GM19324 (cell line): ENCODE measurements around the gene DEAF1.
A peak's percentile ranks its signal among the peaks of the same experiment; 100 is the strongest.
"Not testable (repeated sequence)": the region's sequence is repeated elsewhere in the genome, so short reads cannot be mapped to it uniquely, and the experiment has no call there.

Experiments used
- ATAC-seq: cut with Tn5 transposase; IDR thresholded peaks from one replicate; pipeline ENCODE4 v1.9.1; 2021; ENCODE audit warnings: mild to moderate bottlenecking, moderate library complexity; ENCODE audit not compliant: unreplicated experiment, low FRiP score

The DEAF1 gene

DNA sequence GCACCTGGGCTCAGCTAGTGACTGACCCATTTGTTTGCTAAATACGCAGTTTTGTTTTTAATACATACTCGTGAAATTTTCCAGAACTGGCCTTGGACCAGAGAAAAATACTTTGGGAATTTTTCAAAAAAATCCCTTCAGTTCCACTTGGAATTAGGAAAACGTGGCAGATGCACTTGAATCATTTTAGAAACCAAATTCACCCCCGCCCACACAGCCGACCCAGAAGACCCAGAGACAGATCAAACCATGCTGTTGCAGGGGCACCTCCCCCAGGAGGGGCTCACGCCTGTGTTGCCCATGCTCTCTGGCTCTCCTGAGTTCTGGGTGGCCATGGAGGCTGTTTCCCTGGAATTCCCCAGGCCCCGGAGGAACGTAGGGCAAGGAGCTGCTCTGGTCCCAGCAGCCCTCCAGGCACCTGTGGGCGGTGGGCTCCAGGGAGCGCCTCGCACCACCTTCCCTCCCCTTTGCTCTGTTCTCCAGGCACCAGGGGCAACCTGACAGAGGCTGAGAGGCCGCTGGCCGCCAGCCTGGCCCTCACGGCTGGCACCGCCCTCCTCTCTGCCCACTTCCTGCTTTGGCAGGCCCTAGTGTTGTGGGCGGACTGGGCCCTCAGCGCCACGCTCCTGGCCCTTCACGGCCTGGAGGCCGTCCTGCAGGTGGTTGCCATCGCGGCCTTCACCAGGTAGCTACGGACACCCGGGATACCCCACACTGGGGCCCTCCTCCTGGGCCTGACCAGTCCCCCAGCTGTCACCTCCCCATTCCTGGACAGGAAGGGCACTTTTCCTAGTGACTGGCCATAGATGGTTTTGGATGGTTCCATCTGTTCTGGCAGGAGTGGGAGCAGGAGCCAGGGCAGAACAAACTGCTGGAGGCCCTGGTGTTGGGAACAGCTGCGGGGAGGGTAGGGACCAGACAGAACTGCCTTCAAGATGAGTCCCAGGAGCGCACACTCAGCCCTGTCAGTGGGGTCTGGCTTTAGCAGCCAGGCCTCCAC, 7.7 kb upstream of the DEAF1 start:
- no peak for ATAC-seq

DNA sequence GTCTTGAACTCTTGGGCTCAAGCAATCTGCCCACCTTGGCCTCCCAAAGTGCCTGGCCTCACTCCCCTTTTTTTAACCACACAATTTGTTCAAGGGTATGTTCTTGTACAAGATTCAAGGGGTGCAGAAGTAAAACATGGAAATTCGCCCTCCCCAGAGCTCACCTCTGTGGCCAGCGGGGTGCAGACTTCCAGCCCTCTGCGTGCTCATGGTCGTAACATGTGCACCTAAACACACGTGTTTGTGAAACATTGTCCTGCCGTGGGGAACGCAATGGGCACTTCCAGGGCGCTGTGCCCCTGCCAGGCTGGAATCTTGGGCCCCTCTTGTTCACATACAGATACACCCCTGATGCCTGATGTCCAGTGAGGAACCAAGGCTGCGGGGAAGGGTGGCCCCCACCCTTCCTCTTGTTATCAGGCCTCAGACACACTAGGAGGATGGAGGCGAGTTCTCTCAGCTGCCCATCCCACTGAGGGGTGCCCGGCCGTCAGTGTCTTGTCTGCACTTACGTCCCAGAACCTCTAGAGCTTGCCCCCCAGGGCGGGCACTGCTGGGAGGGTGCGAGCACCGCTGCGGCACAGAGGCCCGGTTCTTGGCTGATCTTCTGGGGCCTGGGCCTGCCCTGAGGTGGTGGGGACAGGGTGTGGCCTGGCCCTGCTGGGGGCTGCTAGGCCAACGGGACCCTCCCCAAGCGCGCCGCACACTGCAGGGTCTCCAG, 6.9 kb upstream of the DEAF1 start:
- ATAC-seq, result no peak

DNA sequence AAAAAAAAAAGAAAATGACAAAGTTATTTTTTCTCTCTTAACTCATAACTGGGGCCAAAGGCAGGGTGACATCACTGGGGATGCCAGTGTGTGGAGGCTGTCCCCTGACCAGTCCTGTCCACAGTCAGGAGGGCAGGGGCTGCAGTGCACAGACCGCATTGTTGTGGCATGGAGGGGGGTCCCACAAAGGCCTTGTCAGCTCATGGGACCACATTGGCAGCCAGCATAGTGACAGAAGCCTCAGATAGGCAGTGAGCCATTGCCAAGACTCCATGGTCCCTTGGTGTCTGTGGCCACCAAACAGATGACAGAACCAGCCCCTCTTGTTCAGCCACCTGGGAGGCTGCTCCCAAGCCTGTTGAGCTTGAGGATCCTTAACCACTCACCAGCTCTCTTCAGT, 4.7 kb upstream of the DEAF1 start:
- ATAC-seq, result no peak

DNA sequence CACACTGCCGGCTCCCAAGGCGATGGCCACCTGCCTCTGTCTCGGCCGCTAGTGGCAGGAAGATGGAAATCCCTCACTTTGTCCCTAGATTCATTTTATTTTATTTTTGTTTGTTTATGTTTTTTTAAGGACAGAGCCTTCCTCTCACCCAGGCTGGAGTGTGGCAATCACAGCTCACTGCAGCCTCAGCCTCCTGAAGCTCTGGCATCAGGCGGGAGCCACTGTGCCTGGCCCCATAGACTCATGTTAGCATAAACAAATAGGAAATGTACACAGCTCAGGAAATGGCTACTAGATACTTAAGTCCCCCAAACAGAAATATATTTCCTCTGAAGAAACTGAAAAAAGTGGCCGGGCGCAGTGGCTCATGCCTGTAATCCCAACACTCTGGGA, 4.1 kb upstream of the DEAF1 start:
- no peak for ATAC-seq

DNA sequence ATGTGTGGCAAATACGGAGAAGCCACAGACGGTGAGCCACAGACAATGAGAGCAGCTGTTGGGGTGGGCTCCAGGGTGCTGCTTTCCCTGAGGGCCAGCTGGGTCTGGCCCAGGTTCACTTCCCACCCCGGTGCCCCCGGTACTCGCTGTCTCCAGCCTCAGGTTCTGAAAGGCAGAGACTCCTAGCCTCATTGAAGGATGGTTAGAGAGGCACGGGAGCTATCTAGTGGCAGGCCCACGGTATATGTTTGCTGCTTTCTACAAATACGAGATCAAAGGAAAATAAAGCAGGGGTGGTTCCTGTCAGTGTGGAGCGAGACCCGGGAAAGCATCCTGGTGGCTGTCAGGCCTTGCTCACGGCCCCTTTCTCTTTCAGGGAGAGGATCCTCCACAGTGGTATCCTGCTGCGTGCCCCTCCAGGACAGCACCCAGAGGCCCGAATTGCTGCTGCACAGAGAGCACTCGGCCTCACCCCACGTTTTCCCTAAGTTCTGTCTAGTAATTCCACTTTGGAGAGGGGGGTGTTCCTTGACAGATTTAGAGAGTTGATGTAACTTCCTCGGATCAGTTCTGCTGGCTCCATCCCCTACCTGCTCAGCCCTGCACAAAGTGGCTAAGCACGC, 3.6 kb upstream of the DEAF1 start:
- no peak for ATAC-seq

DNA sequence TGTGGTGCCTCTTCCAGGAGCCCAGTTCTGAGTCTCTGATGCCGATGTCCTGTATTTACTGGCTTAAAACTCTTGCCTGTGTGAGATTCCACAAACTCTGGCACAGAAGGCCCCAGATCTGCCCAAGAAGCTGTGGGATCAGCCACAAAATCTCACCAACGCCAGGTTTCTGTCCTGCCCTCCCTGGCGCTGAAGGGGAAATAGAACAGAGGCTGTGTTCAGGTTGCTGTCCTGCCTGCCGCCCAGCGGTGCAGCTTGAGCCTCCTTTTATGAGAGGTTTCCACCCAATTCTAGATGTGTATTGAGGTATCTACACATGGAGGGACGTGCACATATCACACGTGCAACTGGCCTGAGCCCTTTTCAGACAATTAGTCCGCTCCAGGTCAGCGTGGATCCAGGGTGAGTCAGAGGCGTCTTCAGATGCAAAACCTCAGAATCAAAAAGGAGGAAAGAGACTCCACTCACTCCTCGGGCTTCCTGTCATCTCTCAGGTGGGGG, 2.8 kb upstream of the DEAF1 start:
- ATAC-seq, result no peak

DNA sequence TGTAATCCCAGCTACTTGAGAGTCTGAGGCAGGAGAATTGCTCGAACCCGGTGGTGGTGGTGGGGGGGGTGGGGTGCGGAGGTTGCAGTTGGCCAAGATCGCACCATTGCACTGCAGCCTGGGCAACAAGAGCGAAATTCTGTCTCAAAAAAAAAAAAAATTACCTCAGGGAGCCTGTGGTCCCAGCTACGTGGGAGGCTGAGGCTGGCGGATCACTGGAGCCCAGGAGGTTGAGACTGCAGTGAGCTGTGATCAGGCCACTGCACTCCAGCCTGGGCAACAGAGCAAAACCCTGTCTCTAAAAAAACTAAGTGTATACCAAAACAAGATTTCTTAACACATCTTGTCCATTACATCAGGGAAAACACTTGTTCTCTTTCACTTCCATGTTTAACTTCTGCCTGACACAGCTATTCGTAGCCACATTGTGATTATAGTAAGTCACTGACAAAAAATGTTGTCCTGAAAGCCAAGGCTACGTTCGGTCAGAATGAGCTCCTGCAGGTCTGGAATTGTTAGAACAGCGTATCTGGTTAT, 2.0 kb upstream of the DEAF1 start:
- no peak for ATAC-seq

DNA sequence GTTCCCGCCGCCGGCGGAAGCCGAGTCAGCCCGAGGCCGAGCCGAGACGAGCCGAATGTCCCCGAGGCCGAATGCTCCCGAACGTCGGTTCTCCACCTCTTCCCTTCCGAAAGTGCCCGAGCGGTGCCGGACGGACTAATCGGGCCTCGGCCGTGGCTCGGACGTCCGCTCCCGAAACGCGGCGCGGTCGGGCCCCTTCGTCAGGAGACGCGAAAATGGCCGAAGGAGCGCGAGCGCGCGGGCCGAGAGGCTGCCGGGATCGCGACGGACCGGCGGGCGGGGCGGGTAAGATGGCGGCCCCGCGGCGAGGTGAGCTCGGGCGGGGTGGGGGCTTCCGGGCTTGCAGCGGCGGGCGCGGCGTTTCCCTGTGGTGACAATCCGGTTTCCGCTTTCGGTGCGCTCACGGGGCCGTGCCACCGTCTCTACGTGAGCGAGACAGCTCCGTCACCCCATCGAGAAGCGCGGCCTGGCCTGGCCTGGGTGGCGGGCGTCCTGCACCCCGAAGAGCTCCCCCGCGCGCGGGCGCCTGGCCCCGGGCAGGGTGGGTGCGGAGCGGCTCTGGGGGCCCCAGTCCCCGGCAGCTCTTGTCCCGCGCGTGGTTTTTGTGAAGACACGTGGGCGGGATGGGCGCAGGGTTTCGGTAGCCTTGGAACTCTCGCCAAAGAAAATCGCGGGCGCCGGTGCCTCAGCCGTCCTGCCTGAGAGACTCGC, 671 bp upstream of the DEAF1 start, which contains the start of gene TMEM80:
Gene TMEM80 (plus strand): TSS at position 279 of the 711 bp plus-strand sequence. CDS start 12 bp downstream, at position 291.
- peak; percentile 76 for ATAC-seq

DNA sequence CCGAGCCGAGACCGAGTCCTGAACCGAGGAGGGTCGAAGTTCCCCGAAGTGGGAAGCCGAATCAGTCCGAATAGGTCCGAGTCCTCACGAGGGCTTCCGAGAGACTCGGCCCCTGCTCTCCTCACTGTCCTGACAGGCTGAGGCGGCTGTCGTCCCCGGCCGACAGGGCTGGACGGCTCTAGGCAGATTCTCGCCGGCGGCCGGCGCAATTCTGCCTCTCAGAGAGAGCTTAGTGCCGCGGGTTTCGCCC, 191 bp upstream of the DEAF1 start:
- no peak for ATAC-seq

DNA sequence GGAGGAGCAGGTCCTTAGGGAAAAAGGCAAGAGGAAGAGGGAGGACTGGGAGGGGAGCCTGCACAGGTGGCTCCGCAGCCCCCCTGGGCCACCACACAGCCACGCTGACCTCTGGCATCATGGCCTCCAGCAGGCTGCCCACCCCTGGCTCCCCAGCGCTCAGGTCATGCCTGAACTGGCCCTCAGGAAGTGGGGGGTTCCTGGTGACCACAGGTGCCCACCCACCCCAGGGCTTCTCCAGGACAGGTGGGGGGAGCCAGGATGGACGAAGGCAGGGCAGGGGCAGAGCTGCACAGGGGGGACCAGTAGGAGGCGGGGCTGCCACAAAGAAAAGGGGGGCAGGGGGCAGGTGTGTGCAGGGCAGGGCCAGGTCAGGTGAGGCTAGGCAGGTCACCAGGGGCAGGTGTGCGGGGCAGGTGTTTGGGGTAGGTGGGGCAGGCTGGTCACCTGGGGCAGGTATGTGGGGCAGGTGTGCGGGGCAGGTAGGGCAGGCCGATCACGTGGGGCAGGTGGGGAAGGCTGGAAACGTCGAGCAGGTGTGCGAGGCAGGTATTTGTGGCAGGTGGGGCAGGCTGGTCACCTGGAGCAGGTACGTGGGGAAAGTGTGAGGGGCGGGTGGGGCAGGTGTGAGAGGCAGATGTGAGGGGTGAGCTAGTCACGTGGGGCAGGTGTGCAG, 997 bp downstream of the DEAF1 start:
- ATAC-seq, result no peak

DNA sequence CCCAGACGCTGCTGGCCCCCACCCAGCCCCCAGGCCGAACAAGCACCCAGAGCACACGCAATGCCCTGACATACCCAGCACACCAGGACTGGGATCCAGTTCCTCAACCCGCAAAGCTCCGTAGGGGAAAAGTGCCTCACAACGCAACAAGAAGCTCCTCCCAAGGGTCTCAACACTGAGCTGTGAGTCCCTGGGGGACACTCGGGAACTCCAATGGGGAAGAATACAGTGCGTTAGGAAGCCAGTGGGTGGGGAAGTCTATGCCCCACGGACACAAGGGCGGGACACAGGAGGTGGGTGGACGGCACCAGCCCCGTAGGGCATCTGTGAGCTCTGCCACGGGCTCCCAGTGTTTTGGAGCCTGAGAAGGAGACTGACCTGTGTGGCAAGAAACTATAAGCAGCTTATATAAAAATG, 1.6 kb downstream of the DEAF1 start:
- no peak for ATAC-seq

DNA sequence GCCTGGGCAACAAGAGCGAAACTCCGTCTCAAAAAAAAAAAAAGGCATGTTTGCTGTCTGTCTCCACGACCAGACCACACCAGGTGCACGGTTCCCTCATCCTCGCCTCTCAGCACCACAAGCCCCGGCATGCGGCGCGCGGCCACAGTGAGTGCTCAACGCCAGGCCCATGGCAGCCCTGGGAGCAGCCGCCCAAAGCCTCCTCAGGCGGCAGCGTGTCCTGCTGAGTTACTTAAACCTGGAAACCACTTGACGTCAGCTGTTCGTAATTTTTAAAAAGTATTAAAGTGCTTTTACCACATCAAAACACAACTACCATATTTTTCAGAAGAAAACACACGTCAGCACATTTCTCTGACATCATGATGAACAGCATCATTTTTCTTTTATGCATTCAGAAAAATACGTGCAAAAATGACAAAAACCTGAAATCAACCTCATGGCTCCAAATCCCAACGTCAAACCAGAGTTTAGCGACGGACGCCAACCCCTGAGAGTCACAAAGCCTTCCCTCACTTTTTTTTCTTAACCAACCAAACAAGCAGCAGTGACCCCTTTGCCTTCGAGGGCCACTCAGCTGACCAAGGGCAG, 2.1 kb downstream of the DEAF1 start:
- no peak for ATAC-seq

DNA sequence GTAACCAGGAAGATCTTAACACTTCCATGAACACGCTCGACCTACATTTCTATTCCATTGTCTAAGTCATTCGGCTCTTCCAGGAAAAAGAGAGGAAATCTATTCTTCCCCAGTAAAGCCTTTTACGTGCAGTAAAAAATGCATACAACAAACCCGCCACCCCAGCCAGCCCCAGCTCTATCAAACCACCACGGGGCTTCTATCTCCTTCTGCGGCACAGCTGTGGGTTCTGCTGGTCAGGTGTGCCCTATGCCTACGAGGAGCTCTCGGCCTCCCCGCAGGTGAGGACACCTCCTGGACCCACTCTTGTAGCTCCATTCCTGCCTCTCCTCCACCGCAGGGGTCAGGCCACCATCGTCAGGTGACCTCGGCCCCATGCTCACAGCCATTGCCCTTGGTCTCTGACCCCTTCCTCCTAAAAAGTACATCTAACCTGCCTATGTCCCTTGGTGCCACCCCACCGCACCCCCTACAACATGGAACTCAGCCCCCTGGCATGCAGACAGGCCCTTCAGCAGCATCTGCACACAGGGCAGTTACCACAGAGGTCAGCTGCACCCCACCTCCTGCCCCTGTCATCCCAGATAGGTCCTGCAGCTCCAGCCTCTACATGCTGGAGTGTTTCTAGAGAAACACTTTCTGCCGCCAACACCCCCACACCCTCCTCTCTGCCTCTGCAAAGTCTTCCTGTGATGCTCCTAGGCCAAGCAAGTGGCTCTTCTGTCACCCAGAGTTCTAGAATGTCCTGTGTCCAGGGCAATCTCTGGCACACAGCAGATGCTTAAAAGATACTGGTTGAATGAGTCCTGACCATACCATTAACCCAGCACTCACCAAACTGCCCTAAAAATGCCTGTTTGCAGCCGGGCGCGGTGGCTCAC, 3.1 kb downstream of the DEAF1 start:
- ATAC-seq, result no peak

DNA sequence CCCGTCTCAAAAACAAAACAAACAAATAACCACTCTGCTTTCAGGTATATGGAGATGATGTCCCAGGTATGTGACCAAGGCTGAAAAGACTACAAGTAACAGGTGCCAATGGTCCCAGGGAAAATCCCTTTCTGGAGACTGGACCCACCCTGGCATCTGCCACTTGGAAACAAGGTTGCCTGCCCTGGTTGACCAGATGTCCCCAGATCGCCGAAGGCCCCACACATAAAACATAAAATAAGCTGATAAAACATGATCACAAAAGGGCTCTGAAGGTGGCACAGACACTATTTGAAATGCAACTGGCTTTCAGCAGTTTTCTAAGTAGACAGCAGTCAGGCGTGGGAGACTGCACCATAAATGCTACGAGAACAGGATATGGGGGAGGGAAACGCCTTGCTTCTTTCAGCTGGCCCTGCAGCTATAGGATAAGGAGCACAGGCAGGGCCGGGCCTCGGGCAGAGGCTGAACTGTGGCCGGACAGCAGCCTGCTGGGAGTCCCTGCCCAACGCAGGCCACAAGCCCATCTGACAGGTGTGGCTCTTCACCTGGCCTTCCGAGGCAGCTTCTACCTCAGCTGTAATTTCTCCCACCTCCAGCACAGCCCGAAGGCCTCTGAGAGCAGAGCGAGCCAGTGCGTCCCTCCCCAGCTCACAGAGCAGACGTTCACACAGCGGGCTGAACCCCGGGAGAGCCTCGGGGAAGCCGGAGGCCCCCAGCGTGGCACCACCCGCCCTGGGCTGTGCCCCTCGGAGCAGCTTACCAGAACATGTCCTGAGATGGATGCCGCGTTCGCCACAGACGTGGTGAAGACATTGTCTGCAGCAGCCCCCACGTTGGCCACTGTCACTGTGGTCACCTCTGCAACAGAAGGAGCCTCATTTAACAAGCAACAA, 4.0 kb downstream of the DEAF1 start:
- ATAC-seq, result no peak

DNA sequence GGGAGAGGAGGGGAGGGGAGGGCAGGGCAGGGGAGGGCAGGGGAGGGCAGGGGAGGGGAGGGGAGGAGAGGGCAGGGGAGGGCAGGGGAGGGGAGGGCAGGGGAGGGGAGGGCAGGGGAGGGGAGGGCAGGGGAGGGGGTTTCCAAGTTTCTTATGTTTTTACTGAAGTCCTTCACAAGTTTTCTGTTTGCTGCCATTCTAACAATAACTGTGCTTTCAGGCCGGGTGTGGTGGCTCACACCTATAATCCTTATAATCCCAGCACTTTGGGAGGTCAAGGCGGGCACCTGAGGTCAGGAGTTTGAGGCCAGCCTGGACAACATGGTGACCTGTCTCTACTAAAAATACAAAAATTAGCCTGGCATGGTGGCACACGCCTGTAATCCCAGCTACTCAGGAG, 4.8 kb downstream of the DEAF1 start:
- ATAC-seq, result not testable (repeated sequence)

DNA sequence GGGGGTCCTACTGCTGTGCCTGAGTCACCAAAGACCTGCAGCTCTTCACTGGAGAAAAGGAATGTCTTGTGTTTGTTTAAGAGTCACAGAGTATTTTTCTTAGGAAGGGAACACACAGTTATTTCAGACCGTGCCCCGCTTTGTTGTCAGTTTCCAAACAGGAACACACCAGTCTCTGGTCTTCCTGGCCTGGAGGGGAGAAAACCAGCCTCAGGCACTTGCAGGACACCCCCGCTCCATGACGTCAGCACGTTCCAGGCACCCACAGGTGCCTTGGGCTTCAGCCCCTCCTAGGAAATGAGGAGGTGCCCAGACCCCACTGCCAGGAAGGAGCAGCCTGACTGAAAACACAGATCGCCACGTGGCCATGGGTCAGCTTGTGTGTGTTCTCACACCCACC, 5.4 kb downstream of the DEAF1 start:
- ATAC-seq, result no peak

DNA sequence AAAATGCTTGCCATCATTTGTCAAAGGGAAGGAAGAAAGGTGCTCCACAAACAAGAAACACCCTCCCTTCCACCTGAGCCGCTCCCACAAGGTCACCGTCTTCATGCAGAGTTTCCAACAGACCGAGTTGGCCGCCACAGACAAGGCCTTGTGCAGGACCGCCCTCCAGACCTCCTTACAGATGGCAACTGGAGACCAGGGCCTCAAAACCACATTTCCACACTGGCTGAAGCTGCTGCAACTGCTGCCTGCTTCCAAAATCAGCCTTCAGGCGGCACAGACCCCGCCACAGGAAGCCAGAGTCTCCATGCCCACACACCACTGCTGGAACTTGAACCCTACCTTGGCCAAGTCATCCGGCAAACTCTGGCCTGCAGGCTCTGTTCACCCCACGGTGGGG, 6.3 kb downstream of the DEAF1 start:
- no peak for ATAC-seq
